IMR-90 (cell line): Measurements from ENCODE around the gene ATMIN. TPM values are rescaled to one million over a fixed set of nuclear protein-coding genes. Genes with fewer than 3 reads are reported as not detected.

Source experiments
- ATAC-seq: fragments of 200-7000 bp; cut with Tn5 transposase; 2 replicates; pipeline ENCODE4 v1.9.1; 2020; ENCODE audit warnings: low read depth, mild to moderate bottlenecking, moderate library complexity
- BruUV-seq: library from RNA; stranded (reverse); fragments of 400-500 nt; replicated peaks from 2 replicates; lab custom pipeline; 2021; lab: Mats Ljungman, UMichigan
- CTCF ChIA-PET: fragments of 300-600 bp; formaldehyde crosslinking; extraction: SDS; loops from one replicate; lab custom pipeline; 2021; ENCODE audit warnings: antibody characterized with exemption; lab: Yijun Ruan, JAX
- POLR2A ChIA-PET: fragments of 300-600 bp; sonication (Branson Sonifier 250); formaldehyde crosslinking; loops from one replicate; lab custom pipeline; 2022; ENCODE audit warnings: antibody characterized with exemption; ENCODE audit not compliant: unreplicated experiment; lab: Charles Lee
- DNase-seq: peaks from one replicate; pipeline ENCODE4 v3.0.0; 2013
- H2AFZ ChIP-seq: replicated peaks from 2 replicates; pipeline ENCODE3; 2013; ENCODE audit warnings: low read length, mild to moderate bottlenecking; ENCODE audit not compliant: poor library complexity
- H2AK5ac ChIP-seq: 2 replicates; pipeline ENCODE4 v1.6.1; 2013; ENCODE audit warnings: low read depth, low read length, inconsistent platforms
- H2AK9ac ChIP-seq: replicated peaks from 2 replicates; pipeline ENCODE3; 2013; ENCODE audit warnings: mild to moderate bottlenecking, low read depth, low read length, moderate library complexity; ENCODE audit not compliant: poor library complexity
- H2BK120ac ChIP-seq: 2 replicates; pipeline ENCODE4 v1.6.1; 2013; ENCODE audit warnings: low read depth, low read length, inconsistent platforms
- H2BK15ac ChIP-seq: 3 replicates; pipeline ENCODE4 v1.6.1; 2013; ENCODE audit warnings: low read depth, low read length, inconsistent platforms
- H2BK20ac ChIP-seq: 2 replicates; pipeline ENCODE4 v1.6.1; 2013; ENCODE audit warnings: low read depth, mild to moderate bottlenecking, inconsistent platforms, low read length, moderate library complexity
- H2BK5ac ChIP-seq: 2 replicates; pipeline ENCODE4 v1.6.1; 2013; ENCODE audit warnings: mild to moderate bottlenecking, low read depth, low read length, inconsistent platforms; ENCODE audit not compliant: poor library complexity, severe bottlenecking
- H3K14ac ChIP-seq: replicated peaks from 2 replicates; pipeline ENCODE4 v1.6.1; 2013; ENCODE audit warnings: low read depth, low read length, inconsistent platforms
- H3K18ac ChIP-seq: 2 replicates; pipeline ENCODE4 v1.6.1; 2013; ENCODE audit warnings: low read depth, low read length, control low read depth
- H3K23ac ChIP-seq: 2 replicates; pipeline ENCODE4 v1.6.1; 2013; ENCODE audit warnings: low read depth, low read length, inconsistent platforms
- H3K27ac ChIP-seq: 2 replicates; pipeline ENCODE4 v1.5.1; 2013; ENCODE audit warnings: mild to moderate bottlenecking, control low read depth, low read length; ENCODE audit not compliant: insufficient read depth
- H3K27me3 ChIP-seq: 2 replicates; pipeline ENCODE4 v1.6.1; 2013; ENCODE audit warnings: low read length; ENCODE audit not compliant: control insufficient read depth, insufficient read depth
- H3K36me3 ChIP-seq: 2 replicates; pipeline ENCODE4 v1.6.1; 2013; ENCODE audit warnings: low read length, mixed read lengths; ENCODE audit not compliant: control insufficient read depth, insufficient read depth
- H3K4ac ChIP-seq: 2 replicates; pipeline ENCODE4 v1.6.1; 2013; ENCODE audit warnings: low read depth, low read length, inconsistent platforms
- H3K4me1 ChIP-seq: 2 replicates; pipeline ENCODE4 v1.6.1; 2013; ENCODE audit warnings: low read length, mixed read lengths; ENCODE audit not compliant: control insufficient read depth, insufficient read depth
- H3K4me2 ChIP-seq: 2 replicates; pipeline ENCODE4 v1.6.1; 2013; ENCODE audit warnings: low read depth, mild to moderate bottlenecking, control low read depth, low read length, moderate library complexity
- H3K4me3 ChIP-seq: 2 replicates; pipeline ENCODE4 v1.5.1; 2013; ENCODE audit warnings: low read depth, mild to moderate bottlenecking, control low read depth, low read length, moderate library complexity; ENCODE audit not compliant: insufficient read depth
- H3K56ac ChIP-seq: 2 replicates; pipeline ENCODE4 v1.6.1; 2013; ENCODE audit warnings: low read length, inconsistent platforms; ENCODE audit not compliant: insufficient read depth; ENCODE audit errors: extremely low read depth
- H3K79me1 ChIP-seq, 2 experiments: 2 replicates each; pipeline ENCODE4 v1.6.1; 2013; ENCODE audit warnings: low read length in 2 of 2, inconsistent platforms in 1 of 2, low read depth in 1 of 2
- H3K9ac ChIP-seq: 2 replicates; pipeline ENCODE4 v1.6.1; 2013; ENCODE audit warnings: low read depth, low read length, control low read depth
- H3K9me1 ChIP-seq: 2 replicates; pipeline ENCODE4 v1.6.1; 2013; ENCODE audit warnings: low read length, inconsistent platforms; ENCODE audit not compliant: insufficient read depth
- H3K9me3 ChIP-seq: 2 replicates; pipeline ENCODE4 v1.6.1; 2013; ENCODE audit warnings: low read length; ENCODE audit not compliant: control insufficient read depth, insufficient read depth
- H4K20me1 ChIP-seq: 2 replicates; pipeline ENCODE4 v1.6.1; 2013; ENCODE audit warnings: low read length, inconsistent platforms; ENCODE audit not compliant: insufficient read depth
- H4K5ac ChIP-seq: 2 replicates; pipeline ENCODE4 v1.6.1; 2013; ENCODE audit warnings: mild to moderate bottlenecking, low read depth, low read length, control low read depth
- H4K8ac ChIP-seq, 2 experiments: 2 replicates each; pipeline ENCODE4 v1.6.1; 2013; ENCODE audit warnings: low read depth in 2 of 2, low read length in 2 of 2, control low read depth in 1 of 2, inconsistent platforms in 1 of 2
- H4K91ac ChIP-seq: 2 replicates; pipeline ENCODE4 v1.6.1; 2013; ENCODE audit warnings: low read depth, low read length, inconsistent platforms; ENCODE audit not compliant: insufficient read depth
- CEBPB ChIP-seq: IDR thresholded peaks from 2 replicates; pipeline ENCODE4 v1.6.1; 2012; ENCODE audit warnings: low read depth, low read length, improper control_type of control experiment
- FOS ChIP-seq: fragments of 150-350 bp; IDR thresholded peaks from 2 replicates; pipeline ENCODE4 v1.6.1; 2016; ENCODE audit warnings: low read depth, low read length
- MAZ ChIP-seq: IDR thresholded peaks from 2 replicates; pipeline ENCODE4 v1.6.1; 2012; ENCODE audit warnings: low read depth, mild to moderate bottlenecking, low read length, improper control_type of control experiment, moderate library complexity, borderline replicate concordance
- SMC3 ChIP-seq: fragments of 150-350 bp; IDR thresholded peaks from 2 replicates; pipeline ENCODE4 v1.6.1; 2016; ENCODE audit warnings: low read depth, mild to moderate bottlenecking, antibody characterized with exemption, low read length, moderate library complexity
- WGBS, 2 experiments: methylation state at CpG; one replicate each; pipeline versions ENCODE4 v1.1.5 to v1.1.7; 2013; ENCODE audit warnings: missing lambda C conversion rate in 2 of 2; ENCODE audit not compliant: insufficient read length in 1 of 2; ENCODE audit errors: extremely low coverage in 2 of 2; 5-methylcytosine and 5-hydroxymethylcytosine counted together
- dilution Hi-C: fragments of 300-500 bp; cut with HindIII; formaldehyde crosslinking; loops from one replicate; pipeline ENCODE4 v1.14.3; 2018; ENCODE audit warnings: low sequenced_read_pairs; ENCODE audit not compliant: unreplicated experiment
- in situ Hi-C: fragments of 300-500 bp; cut with MboI; formaldehyde crosslinking; loops from 3 replicates; pipeline ENCODE4 v1.14.3; 2019; ENCODE audit warnings: low sequenced_read_pairs, inconsistent platforms, mixed read lengths
- intact Hi-C: fragments of 100-400 bp; cut with micrococcal nuclease; formaldehyde crosslinking; loops from 2 replicates; pipeline ENCODE4 v1.10.0; 2022
- polyA plus RNA-seq, 3 experiments: library from polyadenylated mRNA; depleted of rRNA; stranded (reverse); fragments of >200 nt; gene quantifications; 2 replicates each; pipeline ENCODE4 v1.2.3, GENCODE V29; 2012; ENCODE audit warnings: low replicate concordance in 1 of 3
- total RNA-seq: library from RNA; depleted of rRNA; stranded (reverse); fragments of >200 nt; gene quantifications from 2 replicates; pipeline ENCODE4 v1.2.3, GENCODE V29; 2012
- TF ChIP-seq, protein P1 (sequence below): conservative IDR thresholded peaks from 2 replicates; pipeline ENCODE4 v1.5.1; 2012; ENCODE audit warnings: mild to moderate bottlenecking, low read depth, low read length, improper control_type of control experiment

ATMIN gene
- total and polyA plus RNA-seq, 2 of the 4 experiments (the other 2 are of a cell fraction): 15.8 to 45.9 TPM

DNA sequence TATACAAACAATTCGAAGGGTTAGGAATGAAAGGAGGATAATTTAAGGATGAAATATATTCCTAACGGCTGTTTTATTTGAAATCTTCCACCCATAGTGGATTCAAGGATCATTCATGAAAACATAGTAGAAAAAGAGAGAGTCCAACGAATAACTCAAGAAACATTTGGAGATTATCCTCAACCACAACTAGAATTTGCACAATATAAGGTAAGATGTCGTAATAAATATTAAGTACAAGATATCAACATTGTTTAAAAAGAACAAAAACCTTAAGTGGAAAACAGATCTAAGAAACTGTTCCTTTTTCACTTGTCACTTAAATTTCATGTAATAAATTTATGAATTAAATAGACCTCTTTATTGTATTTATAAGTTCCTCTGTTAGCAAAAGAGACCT, 9.2 kb upstream of the ATMIN start:
- no peak overlapping the region for H4K91ac ChIP-seq
- no peak overlapping the region for H4K8ac ChIP-seq
- no peak overlapping the region for H3K56ac ChIP-seq
- no peak overlapping the region for H4K5ac ChIP-seq
- CTCF ChIA-PET: no interaction called here
- no peak overlapping the region for H3K18ac ChIP-seq
- no peaks in the 10 kb centered on the region for H3K4me1 ChIP-seq
- no peaks in the 10 kb centered on the region for H3K9me1 ChIP-seq
- H3K23ac ChIP-seq: no peak overlapping the region
- no peak overlapping the region for H2AK9ac ChIP-seq
- no peak overlapping the region for H3K4me3 ChIP-seq
- no peak overlapping the region for H3K27ac ChIP-seq
- DNase-seq: no peak
- H3K4ac ChIP-seq: no peak overlapping the region
- H3K9ac ChIP-seq: no peak overlapping the region
- peak; percentile 35; the same call in 1 of the 2 replicates for TF ChIP-seq CEBPB
- TF ChIP-seq FOS: no peak
- TF ChIP-seq, protein P1, sequence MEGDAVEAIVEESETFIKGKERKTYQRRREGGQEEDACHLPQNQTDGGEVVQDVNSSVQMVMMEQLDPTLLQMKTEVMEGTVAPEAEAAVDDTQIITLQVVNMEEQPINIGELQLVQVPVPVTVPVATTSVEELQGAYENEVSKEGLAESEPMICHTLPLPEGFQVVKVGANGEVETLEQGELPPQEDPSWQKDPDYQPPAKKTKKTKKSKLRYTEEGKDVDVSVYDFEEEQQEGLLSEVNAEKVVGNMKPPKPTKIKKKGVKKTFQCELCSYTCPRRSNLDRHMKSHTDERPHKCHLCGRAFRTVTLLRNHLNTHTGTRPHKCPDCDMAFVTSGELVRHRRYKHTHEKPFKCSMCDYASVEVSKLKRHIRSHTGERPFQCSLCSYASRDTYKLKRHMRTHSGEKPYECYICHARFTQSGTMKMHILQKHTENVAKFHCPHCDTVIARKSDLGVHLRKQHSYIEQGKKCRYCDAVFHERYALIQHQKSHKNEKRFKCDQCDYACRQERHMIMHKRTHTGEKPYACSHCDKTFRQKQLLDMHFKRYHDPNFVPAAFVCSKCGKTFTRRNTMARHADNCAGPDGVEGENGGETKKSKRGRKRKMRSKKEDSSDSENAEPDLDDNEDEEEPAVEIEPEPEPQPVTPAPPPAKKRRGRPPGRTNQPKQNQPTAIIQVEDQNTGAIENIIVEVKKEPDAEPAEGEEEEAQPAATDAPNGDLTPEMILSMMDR: no peak
- no peak for TF ChIP-seq SMC3
- TF ChIP-seq MAZ: no peak
- H3K36me3 ChIP-seq: peaks cover 6% of the 10 kb centered on the region
- H2BK5ac ChIP-seq: no peak overlapping the region
- no peak overlapping the region for H2BK20ac ChIP-seq
- H3K4me2 ChIP-seq: no peak overlapping the region
- dilution Hi-C loops (no loop called here), intact Hi-C loops (no loop called here), in situ Hi-C loops (loop anchor here (25.0 kb wide), 1 partner anchor 711 kb away; no protein-coding TSS in a partner anchor)
- no peak overlapping the region for H2AFZ ChIP-seq
- POLR2A ChIA-PET: no interaction called here
- no peak overlapping the region for H2BK15ac ChIP-seq
- WGBS, 2 experiments: no CpG with 5 or more reads among the region's 4 CpGs
- H3K9me3 ChIP-seq: no peaks in the 10 kb centered on the region
- H3K27me3 ChIP-seq: no peaks in the 10 kb centered on the region
- no peak overlapping the region for H2BK120ac ChIP-seq
- H3K14ac ChIP-seq: no peak overlapping the region
- H3K79me1 ChIP-seq: 0 out of 4 replicates have a peak, but pooled peaks cover 0 to under 1% of the 10 kb centered on the region in 2 experiments
- no peak for ATAC-seq
- BruUV-seq: no TSS peak
- no peaks in the 10 kb centered on the region for H4K20me1 ChIP-seq
- H2AK5ac ChIP-seq: no peak overlapping the region
